ENCODE results near the gene USP40.

The USP40 gene

GRCh38 chr2:233471291-233472035 lies 95.1 kb downstream of the USP40 start:
- H3K27me3 ChIP-seq (ENCODE audit: insufficient read depth, low read length, poor library complexity), result no peaks in the 10 kb centered on the region

DNA sequence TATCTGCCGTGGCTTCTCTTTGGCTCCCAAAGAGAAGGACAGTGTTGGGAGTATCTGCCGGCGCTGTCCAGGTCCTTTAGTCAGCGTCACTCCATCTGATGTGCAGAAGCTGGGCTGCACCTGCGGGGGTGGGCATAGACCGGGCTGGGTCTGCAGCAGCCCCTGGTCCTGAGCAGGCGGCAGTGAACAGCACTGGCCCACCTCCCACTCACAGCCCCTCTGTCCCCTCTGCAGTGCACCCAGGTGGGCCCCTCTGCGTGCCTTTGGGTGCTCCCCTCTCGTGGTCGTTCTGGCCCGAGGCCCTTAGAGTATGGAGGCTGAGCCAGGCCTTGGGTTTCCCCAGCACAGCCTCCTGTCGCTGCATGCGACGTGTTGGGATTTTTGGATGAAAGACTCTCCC lies 95.7 kb downstream of the USP40 start:
- Histone ChIP-seq H4K20me1 (ENCODE audit: insufficient read depth, low read length) (no peaks in the 10 kb centered on the region; the same call in 1 of the 2 replicates), H3K27me3 (ENCODE audit: insufficient read depth, low read length, poor library complexity) (no peaks in the 10 kb centered on the region)

More at GRCh38 chr2:233471291-233472035, 95.1 kb downstream of the USP40 start:
- DNase-seq, result no peak
- Histone ChIP-seq H4K20me1 (ENCODE audit: insufficient read depth, low read length) (no peaks in the 10 kb centered on the region; the same call in 1 of the 2 replicates), H2AFZ (ENCODE audit: low read depth, low read length) (no peak overlapping the region), H3K79me2 (ENCODE audit: insufficient read depth, low read length) (no peaks in the 10 kb centered on the region), H3K4me2 (ENCODE audit: insufficient read depth, low read length) (no peak overlapping the region), H3K4me3 (ENCODE audit: low read depth in 1 of 2, low read length in 2 of 2) (no peak overlapping the region), H3K27ac (ENCODE audit: low read length) (no peak overlapping the region), H3K4me1 (ENCODE audit: insufficient read depth, low read length) (no peaks in the 10 kb centered on the region), H3K9me3 (ENCODE audit: insufficient read depth, low read length, severe bottlenecking) (no peaks in the 10 kb centered on the region), H3K36me3 (ENCODE audit: insufficient read depth, low read length) (peaks cover 39% of the 10 kb centered on the region), H3K9ac (ENCODE audit: low read depth, low read length) (no peak overlapping the region)
- ATAC-seq (ENCODE audit: insufficient read depth, low read depth), result no peak
- no peak for TF ChIP-seq EZH2 (IDR thresholded peaks at IDR 0.05; ENCODE audit: borderline replicate concordance, low read depth, low read length, severe bottlenecking)
- TF ChIP-seq CTCF (IDR thresholded peaks at IDR 0.05; ENCODE audit: borderline replicate concordance, extremely low read depth, low read length, poor library complexity, severe bottlenecking), result no peak

GRCh38 chr2:233470011-233470687 lies 96.4 kb downstream of the USP40 start:
- Histone ChIP-seq H3K4me1 (ENCODE audit: insufficient read depth, low read length) (no peaks in the 10 kb centered on the region), H3K36me3 (ENCODE audit: insufficient read depth, low read length) (peaks cover 42% of the 10 kb centered on the region), H4K20me1 (ENCODE audit: insufficient read depth, low read length) (no peaks in the 10 kb centered on the region), H3K9me3 (ENCODE audit: insufficient read depth, low read length, severe bottlenecking) (no peaks in the 10 kb centered on the region), H3K4me2 (ENCODE audit: insufficient read depth, low read length) (no peak overlapping the region), H3K79me2 (ENCODE audit: insufficient read depth, low read length) (no peaks in the 10 kb centered on the region), H3K9ac (ENCODE audit: low read depth, low read length) (no peak overlapping the region), H3K4me3 (ENCODE audit: low read depth in 1 of 2, low read length in 2 of 2) (no peak overlapping the region), H3K27me3 (ENCODE audit: insufficient read depth, low read length, poor library complexity) (no peaks in the 10 kb centered on the region), H3K27ac (ENCODE audit: low read length) (no peak overlapping the region), H2AFZ (ENCODE audit: low read depth, low read length) (no peak overlapping the region)
- DNase-seq (no peak), ATAC-seq (ENCODE audit: insufficient read depth, low read depth) (no peak)
- TF ChIP-seq EZH2 (IDR thresholded peaks at IDR 0.05; ENCODE audit: borderline replicate concordance, low read depth, low read length, severe bottlenecking), result no peak
- TF ChIP-seq CTCF (IDR thresholded peaks at IDR 0.05; ENCODE audit: borderline replicate concordance, extremely low read depth, low read length, poor library complexity, severe bottlenecking), result no peak

More for the DNA sequence above, 95.7 kb downstream of the USP40 start:
- no peaks in the 10 kb centered on the region for H3K4me1 ChIP-seq (ENCODE audit: insufficient read depth, low read length)
- no peaks in the 10 kb centered on the region for H3K79me2 ChIP-seq (ENCODE audit: insufficient read depth, low read length)
- H3K4me2 ChIP-seq (ENCODE audit: insufficient read depth, low read length), result no peak overlapping the region
- peaks cover 42% of the 10 kb centered on the region for H3K36me3 ChIP-seq (ENCODE audit: insufficient read depth, low read length)
- H3K9ac ChIP-seq (ENCODE audit: low read depth, low read length), result no peak overlapping the region
- H3K4me3 ChIP-seq (ENCODE audit: low read depth in 1 of 2, low read length in 2 of 2), result no peak overlapping the region
- DNase-seq (no peak), ATAC-seq (ENCODE audit: insufficient read depth, low read depth) (no peak)
- no peaks in the 10 kb centered on the region for H3K9me3 ChIP-seq (ENCODE audit: insufficient read depth, low read length, severe bottlenecking)
- no peak overlapping the region for H3K27ac ChIP-seq (ENCODE audit: low read length)
- H2AFZ ChIP-seq (ENCODE audit: low read depth, low read length), result no peak overlapping the region
- TF ChIP-seq CTCF (IDR thresholded peaks at IDR 0.05; ENCODE audit: borderline replicate concordance, extremely low read depth, low read length, poor library complexity, severe bottlenecking) (no peak), EZH2 (IDR thresholded peaks at IDR 0.05; ENCODE audit: borderline replicate concordance, low read depth, low read length, severe bottlenecking) (no peak)
